ENCODE results near the gene MCM10.
"Not testable (repeated sequence)": the region's sequence is repeated elsewhere in the genome, so short reads cannot be mapped to it uniquely, and the experiment has no call there.

MCM10 gene

DNA sequence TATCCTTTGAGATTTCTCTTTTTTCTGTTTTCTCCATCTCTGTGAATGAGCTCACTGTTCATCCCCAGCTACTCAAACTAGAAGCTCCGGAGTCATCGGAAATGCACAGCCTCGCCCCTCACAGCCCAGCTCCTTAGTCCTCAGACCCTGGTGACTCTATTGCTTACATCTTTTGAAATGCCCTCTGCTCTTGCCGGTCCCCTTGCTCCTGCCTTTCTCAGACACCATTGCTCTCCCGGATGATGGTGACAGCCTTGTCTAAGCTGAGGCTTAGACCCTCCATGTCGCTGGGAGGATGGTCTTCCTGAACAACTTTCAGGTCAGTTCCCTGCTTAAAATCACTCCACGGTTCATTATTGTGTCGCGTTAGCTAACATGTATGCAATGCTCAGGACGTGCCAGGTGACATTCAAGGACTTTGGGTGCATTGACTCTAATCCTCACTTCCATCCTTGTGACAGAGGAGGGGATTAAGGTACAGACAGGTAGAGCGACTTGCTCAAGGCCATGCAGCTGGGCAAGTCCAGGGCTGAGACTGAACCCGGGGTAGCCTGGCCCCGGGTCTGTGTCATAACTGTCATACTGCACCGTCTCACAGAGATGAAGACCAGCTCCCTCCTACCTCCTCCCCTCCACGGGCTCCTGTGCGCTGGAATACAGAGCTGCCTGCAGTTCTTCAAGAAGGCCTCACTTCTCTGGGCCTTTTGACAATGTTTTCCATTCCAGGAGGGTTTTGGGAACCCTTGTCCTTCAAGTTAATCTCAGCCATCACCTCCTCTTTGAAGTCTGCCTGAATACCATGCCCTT lies 77.1 kb downstream of the MCM10 start:
- H3K9me3 Mint-ChIP-seq = no peaks in the 10 kb centered on the region
- no peak overlapping the region for H3K4me3 Mint-ChIP-seq
- peaks cover 7% of the 10 kb centered on the region for H3K27me3 Mint-ChIP-seq
- no peaks in the 10 kb centered on the region for H3K4me1 Mint-ChIP-seq
- CTCF ChIA-PET = no interaction called here
- DNase-seq = no peak
- H3K36me3 Mint-ChIP-seq = no peaks in the 10 kb centered on the region
- H3K27ac Mint-ChIP-seq = no peak overlapping the region

DNA sequence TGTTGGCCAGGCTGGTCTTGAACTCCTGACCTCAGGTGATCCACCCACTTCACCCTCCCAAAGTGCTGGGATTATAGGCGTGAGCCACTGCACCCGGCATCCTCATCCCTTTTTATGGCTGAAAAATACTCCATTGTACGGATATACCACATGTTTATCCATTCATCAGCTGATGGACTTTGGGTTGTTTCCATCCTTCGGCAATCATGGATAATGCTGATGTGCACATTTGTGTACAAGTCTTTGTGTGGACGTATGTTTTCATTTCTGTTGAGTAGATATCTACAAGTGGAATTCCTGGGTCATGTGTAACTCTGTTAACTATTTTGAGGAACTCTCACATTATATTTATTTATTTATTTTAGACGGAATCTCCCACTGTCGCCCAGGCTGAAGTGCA lies 78.6 kb downstream of the MCM10 start:
- CTCF ChIA-PET = no interaction called here
- no peaks in the 10 kb centered on the region for H3K9me3 Mint-ChIP-seq

DNA sequence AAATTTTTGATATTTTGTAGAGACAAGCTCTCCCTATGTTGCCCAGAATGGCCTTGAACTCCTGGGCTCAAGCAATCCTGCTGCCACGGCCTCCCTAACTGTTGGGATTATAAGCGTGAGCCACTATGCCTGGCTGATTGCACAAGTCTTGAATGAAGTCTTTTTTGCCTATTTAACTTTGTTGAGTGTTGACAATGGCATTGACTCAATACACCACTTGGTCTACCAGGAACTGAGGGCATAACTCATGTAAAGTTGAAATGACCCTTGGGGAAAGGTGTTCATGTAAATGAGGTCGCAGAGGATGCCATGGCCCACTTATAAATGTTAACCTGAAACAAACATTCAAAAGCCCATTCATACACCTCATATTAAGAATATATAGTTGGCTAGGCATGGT lies 80.3 kb downstream of the MCM10 start:
- H3K9me3 Mint-ChIP-seq = no peaks in the 10 kb centered on the region
- no peak for DNase-seq
- CTCF ChIA-PET = interaction anchor here (0.6 kb wide), 1 partner anchor 36 kb away, joined by 3 read pairs; no protein-coding TSS in a partner anchor
- no peak overlapping the region for H3K4me3 Mint-ChIP-seq
- H3K4me1 Mint-ChIP-seq = no peaks in the 10 kb centered on the region
- no peaks in the 10 kb centered on the region for H3K36me3 Mint-ChIP-seq
- H3K27ac Mint-ChIP-seq = no peak overlapping the region
- no peaks in the 10 kb centered on the region for H3K27me3 Mint-ChIP-seq

More for the DNA sequence above, 78.6 kb downstream of the MCM10 start:
- H3K27me3 Mint-ChIP-seq = no peaks in the 10 kb centered on the region
- H3K27ac Mint-ChIP-seq = no peak overlapping the region
- H3K4me3 Mint-ChIP-seq = no peak overlapping the region
- H3K4me1 Mint-ChIP-seq = no peaks in the 10 kb centered on the region
- no peak for DNase-seq
- H3K36me3 Mint-ChIP-seq = no peaks in the 10 kb centered on the region

DNA sequence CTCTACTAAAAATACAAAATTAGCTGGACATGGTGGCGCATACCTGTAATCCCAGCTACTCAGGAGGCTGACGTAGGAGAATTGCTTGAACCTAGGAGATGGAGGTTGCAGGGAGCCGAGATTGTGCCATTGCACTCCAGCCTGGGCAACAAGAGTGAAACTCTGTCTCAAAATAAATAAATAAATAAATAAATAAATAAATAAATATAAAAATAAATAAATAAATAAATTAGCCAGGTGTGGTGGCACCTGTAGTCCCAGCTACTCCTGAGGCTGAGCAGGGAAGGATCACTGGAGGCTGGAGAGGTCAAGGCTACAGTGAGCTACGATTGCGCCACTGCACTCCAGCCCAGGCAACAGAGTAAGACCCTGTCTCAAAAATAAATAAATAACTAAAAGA lies 80.9 kb downstream of the MCM10 start:
- H3K4me3 Mint-ChIP-seq, H3K4me1 Mint-ChIP-seq, H3K27me3 Mint-ChIP-seq, H3K36me3 Mint-ChIP-seq, CTCF ChIA-PET, H3K9me3 Mint-ChIP-seq, H3K27ac Mint-ChIP-seq, DNase-seq: not testable (repeated sequence)

DNA sequence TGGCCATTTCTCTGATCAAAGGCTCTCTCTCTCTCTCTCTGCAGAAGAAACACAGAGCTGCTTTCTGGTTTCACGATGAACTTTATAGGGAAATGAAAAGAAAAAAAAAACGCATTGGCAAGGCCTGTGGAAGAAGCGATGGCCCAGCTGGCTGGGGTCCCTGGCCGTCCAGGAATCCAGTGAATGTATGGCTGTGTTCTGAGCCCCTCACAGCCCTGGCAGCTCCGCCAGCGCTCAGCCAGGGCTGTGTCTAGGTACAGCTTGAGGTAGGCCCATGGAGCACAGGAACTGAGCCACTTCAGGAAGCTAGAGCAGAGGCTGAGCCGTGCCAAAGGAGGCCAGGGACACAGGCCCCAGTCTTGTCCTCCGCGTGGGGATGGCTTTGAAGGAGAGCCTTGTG lies 85.9 kb downstream of the MCM10 start:
- peaks cover 5% of the 10 kb centered on the region for H3K27me3 Mint-ChIP-seq
- DNase-seq = no peak
- H3K27ac Mint-ChIP-seq = no peak overlapping the region
- no peak overlapping the region for H3K4me3 Mint-ChIP-seq
- H3K36me3 Mint-ChIP-seq = no peaks in the 10 kb centered on the region
- no peaks in the 10 kb centered on the region for H3K4me1 Mint-ChIP-seq
- CTCF ChIA-PET = no interaction called here
- H3K9me3 Mint-ChIP-seq = no peaks in the 10 kb centered on the region

DNA sequence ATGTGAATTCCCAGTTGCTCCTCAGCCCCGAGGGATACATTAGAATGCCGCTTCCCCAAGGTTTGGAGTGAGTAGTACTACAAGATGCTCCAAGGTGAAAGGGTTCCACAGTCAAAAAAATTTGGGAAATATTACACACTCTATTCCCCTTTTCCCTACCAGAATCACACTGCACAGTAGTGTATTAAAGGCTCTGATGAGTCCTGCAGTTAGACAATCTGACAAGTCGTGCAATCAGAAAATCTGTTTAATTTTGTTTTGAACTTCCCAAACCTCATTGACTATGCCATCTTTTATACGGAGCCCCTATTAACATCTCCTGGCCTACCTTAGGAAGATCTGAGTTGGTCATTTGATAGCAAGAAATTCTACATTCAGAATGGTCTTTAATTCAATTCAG lies 86.4 kb downstream of the MCM10 start:
- H3K27ac Mint-ChIP-seq = no peak overlapping the region
- CTCF ChIA-PET = no interaction called here

DNA sequence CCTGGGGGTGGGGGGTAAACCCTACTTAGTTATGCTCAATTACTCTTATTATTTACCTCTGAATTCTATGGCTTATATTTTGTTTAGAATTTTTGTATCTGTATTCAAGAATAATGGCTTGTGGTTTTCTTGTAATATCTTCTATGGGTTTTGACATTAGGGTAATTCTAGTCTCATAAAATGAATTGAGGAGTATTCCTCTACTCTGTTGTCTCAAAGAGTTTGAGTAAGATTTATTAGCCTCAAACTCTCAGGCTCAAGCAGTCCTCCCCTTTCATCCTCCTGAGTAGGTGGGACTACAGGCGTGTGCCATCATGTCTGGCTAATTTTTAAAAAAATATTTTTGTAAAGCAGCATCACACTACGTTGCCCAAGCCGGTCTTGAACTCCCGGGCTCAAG lies 92.4 kb downstream of the MCM10 start:
- CTCF ChIA-PET = no interaction called here
- H3K4me3 Mint-ChIP-seq = no peak overlapping the region
- H3K27me3 Mint-ChIP-seq = peaks cover 17% of the 10 kb centered on the region
- H3K36me3 Mint-ChIP-seq = no peaks in the 10 kb centered on the region
- DNase-seq = no peak
- H3K9me3 Mint-ChIP-seq = no peaks in the 10 kb centered on the region
- peaks cover 3% of the 10 kb centered on the region for H3K4me1 Mint-ChIP-seq
- no peak overlapping the region for H3K27ac Mint-ChIP-seq

More for the DNA sequence above, 86.4 kb downstream of the MCM10 start:
- Mint-ChIP-seq H3K9me3 (no peaks in the 10 kb centered on the region), H3K4me1 (no peaks in the 10 kb centered on the region), H3K4me3 (no peak overlapping the region), H3K36me3 (no peaks in the 10 kb centered on the region), H3K27me3 (peaks cover 9% of the 10 kb centered on the region)
- no peak for DNase-seq

DNA sequence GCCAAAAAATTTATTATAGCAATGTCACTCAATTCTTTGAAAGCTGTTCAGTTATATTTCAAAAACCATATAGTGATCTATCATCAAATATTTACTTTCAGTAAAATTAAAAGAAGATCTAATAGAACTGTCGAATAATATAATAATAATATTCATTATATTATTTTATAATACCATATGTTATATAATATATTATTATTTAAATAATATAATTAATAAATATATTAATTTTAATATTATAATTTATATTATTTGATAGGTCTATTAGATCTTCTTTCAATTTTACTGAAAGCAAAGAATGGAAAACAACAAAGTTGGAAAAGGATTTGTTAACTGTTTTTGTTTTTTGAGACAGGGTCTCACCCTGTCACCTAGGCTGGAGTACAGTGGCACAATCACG lies 95.3 kb downstream of the MCM10 start:
- no peaks in the 10 kb centered on the region for H3K9me3 Mint-ChIP-seq
- DNase-seq = no peak
- H3K36me3 Mint-ChIP-seq = no peaks in the 10 kb centered on the region
- no peak overlapping the region for H3K4me3 Mint-ChIP-seq
- peaks cover 12% of the 10 kb centered on the region for H3K27me3 Mint-ChIP-seq
- H3K4me1 Mint-ChIP-seq = peaks cover 3% of the 10 kb centered on the region
- CTCF ChIA-PET = interaction anchor here (1.0 kb wide), 1 partner anchor 23 kb away, joined by 3 read pairs; no protein-coding TSS in a partner anchor
- H3K27ac Mint-ChIP-seq = no peak overlapping the region

DNA sequence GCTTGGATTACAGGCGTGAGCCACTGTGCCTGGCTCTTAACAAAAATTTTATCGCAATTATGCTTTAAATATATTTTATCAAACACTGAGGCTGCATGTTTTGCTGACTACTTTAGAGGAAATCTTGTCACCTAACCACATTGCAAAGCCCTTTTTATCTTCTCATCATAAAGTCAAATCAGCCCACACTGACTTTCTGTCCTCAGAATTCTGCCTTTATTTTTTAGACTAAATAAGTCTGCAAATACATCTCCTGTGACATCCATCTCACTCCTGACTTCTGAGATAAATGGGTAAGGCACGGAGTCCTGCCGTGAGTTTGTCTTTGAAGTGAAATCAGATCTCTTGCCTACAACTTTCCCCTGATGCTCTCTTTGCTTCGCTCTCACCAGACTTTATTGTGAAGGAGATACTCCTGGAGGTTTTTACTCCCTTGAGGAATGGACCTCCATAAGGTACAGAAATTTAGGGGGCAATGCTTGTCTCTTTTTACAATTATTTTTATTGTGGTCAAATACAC lies 96.3 kb downstream of the MCM10 start:
- no peak for DNase-seq
- CTCF ChIA-PET = no interaction called here
- Mint-ChIP-seq H3K27ac (no peak overlapping the region), H3K4me3 (no peak overlapping the region), H3K4me1 (peaks cover 3% of the 10 kb centered on the region), H3K27me3 (peaks cover 12% of the 10 kb centered on the region), H3K36me3 (no peaks in the 10 kb centered on the region), H3K9me3 (no peaks in the 10 kb centered on the region)

Data from activated naive CD4-positive, alpha-beta T cell treated with anti-CD3 and anti-CD28 coated beads, Interleukin-2, amount 10 ng/mL, durations not matched to agents 7 days and 5 days (primary cell).